ENCODE results near the gene CCBE1.
"Not testable (repeated sequence)": the region's sequence is repeated elsewhere in the genome, so short reads cannot be mapped to it uniquely, and the experiment has no call there.

The CCBE1 gene

GRCh38 chr18:59714096-59714495 is 16.9 kb upstream of the CCBE1 start:
- DNase-seq, result not testable (repeated sequence)

- DNase-seq, result no peak
Observed at GRCh38 chr18:59712311-59712710, 15.1 kb upstream of the CCBE1 start.

GRCh38 chr18:59708988-59709387 is 11.8 kb upstream of the CCBE1 start:
- DNase-seq, result no peak

GRCh38 chr18:59707306-59707705 is 10.1 kb upstream of the CCBE1 start:
- no peak for DNase-seq

GRCh38 chr18:59706499-59706898 is 9.3 kb upstream of the CCBE1 start:
- DNase-seq, result no peak

GRCh38 chr18:59705145-59705544 is 7.9 kb upstream of the CCBE1 start:
- DNase-seq, result no peak

DNA sequence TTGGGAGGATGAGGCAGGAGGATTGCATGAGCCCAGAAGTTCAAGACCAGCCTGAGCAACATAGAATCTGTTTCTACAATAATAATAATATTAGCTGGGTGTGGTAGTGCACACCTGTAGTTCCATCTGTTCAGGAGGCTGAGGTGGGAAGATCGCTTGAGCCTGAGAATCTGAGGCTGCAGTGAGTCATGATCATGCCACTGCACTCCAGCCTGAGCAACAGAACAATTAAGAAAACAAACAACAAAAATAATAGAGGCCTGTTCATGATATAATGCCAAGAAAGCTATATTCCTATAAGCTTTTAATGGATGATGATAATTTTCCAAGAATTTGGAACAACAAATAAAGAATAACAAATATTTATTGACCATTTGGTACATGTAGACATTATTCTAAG is 6.9 kb upstream of the CCBE1 start:
- no peak for DNase-seq

DNA sequence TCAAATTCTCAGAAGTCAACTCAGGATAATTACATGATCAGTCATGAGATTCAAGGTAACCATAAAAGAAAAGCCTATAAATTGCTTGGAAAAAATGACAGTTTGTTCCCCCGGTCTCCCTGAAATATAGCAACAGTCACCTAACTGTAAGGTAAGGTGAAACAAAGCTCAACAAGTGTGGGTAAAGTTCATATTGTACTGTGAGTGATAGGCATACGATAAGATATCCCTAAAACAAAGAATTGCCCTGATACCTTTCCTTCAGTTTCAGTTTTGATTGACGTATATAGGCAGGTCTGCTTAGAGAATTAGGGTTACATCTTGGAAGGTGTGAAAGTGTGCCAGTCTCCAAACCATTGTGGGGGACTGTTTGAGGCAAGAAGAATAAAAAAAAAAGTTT is 4.0 kb upstream of the CCBE1 start:
- no peak for DNase-seq

- no peak for DNase-seq
Observed at GRCh38 chr18:59700535-59700967, 3.3 kb upstream of the CCBE1 start.

GRCh38 chr18:59699750-59700534 is 2.7 kb upstream of the CCBE1 start:
- DNase-seq, result no peak

- no peak for DNase-seq
Observed at GRCh38 chr18:59699061-59699460, 1.8 kb upstream of the CCBE1 start.

DNA sequence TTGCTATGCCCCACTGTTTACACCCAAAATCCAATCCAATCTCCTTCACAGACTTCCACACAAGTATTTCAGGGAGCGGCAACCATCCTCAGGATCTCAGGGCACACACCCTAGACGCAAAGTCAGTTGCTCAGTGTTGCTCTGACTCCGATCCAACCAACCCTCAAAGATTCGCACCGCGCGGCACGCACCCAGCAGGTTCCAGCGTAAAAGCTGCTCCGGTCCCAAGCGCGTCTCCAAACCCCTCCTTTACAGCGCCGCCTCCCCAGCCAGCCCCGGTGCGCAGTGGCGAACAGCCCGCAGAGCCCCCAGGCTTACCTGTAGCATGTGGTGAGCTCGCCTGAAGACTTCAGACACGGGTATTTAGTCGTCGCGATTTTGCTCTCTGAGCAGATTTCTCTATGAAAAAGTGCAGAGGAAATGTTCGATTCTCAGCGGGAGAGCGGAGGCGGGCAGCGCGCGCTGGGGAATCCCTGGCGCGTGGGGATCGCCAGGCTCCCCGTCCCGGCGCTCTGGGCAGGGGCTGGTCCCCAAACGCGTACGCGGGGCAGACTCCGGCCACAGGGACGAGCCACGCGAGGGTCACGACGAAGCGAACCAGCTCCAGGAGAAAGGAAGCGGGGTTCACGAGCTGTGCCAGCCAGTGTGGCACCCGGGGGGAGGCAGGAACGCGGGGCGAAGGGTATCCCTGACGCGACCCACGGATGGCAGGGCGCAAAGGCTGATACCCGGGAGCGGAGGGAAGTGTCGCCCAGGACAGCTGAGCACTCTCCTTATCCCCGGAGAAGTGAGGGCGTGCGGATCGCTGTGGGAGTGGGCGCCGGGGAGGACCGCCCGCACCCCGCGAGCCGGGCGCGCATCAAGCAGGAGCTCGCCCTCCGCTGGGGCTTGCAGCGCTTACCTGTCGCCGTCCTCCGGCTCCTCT is 650 bp downstream of the CCBE1 start:
- DNase-seq, result no peak

DNA sequence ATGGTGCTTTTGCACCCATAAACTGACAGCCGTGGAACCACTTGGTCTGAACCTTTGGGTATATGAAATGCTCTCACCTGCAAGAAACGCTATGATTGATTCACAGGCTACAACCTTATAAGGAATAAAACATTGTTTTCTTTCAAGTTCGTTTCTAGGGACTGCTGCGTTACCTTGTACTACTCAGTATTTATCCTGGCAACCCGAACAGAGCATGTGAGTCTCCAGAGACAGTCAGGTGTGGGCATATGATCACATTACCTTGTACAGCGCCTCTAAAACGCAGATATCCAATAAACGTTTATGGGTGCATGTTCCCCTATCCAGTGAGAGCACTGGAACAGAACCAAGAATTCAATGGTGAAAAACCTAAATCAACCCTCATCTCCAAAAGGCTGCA is 1.7 kb downstream of the CCBE1 start:
- no peak for DNase-seq

GRCh38 chr18:59694824-59695223 is 2.4 kb downstream of the CCBE1 start:
- no peak for DNase-seq

DNA sequence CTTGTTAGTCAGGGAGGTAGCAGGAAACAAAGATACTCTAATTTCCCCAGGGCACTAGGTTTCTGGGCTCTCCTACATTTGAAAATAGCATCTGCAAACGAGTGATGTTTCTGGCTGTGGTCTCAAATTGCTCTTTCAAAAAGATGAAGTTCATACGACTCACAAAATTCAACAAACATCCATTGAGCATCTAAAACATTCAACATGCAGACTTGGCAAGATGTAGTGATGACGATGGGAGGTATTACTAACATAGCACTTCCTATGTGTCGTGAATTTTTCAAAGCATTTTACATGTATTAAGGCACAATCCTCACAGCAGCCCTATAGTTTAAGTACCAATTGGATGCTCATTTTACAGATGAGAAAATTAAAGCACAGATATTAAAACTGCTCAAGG is 5.2 kb downstream of the CCBE1 start:
- DNase-seq, result no peak

DNA sequence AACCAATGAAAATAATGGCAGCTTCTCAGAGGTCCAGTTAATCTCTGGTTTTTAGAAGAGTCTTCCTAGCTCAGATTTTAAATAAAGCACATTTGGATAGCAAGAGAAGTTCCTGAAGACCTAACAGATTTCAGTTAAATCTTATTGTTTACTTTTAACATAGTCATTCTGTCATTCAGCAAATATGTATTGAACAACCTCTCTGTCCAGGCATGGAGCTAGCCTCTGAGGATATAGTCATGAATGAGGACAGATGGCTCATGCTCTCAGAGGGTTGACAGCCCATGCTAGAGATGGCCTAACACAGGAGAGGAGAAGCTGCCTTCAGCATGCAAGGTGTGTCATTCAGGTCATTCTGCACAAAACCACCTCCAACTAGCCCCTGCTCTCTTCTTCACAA is 6.2 kb downstream of the CCBE1 start:
- DNase-seq, result no peak

GRCh38 chr18:59690186-59690982 is 6.8 kb downstream of the CCBE1 start:
- DNase-seq, result no peak

GRCh38 chr18:59689756-59690155 is 7.5 kb downstream of the CCBE1 start:
- no peak for DNase-seq

GRCh38 chr18:59686260-59686659 is 11.0 kb downstream of the CCBE1 start:
- no peak for DNase-seq

DNA sequence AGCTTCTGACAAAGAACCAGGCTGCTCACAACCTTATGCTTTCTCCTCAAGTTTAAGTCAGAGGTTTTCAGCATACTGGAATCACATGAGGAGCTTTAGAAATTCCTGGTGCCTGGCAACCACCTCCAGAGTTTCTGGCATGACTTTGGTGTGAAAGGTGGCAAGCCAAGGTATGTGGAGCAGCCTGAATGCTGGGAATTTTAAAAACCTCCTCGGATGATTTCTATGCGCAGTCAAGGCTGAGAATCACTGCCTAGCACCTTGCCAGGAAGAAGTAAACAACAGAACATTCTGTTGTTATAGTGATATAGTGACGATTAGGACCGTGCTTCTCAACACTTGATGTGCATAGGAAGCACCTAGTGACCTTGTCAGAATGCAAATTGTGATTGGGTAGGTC is 11.7 kb downstream of the CCBE1 start:
- DNase-seq, result no peak

DNA sequence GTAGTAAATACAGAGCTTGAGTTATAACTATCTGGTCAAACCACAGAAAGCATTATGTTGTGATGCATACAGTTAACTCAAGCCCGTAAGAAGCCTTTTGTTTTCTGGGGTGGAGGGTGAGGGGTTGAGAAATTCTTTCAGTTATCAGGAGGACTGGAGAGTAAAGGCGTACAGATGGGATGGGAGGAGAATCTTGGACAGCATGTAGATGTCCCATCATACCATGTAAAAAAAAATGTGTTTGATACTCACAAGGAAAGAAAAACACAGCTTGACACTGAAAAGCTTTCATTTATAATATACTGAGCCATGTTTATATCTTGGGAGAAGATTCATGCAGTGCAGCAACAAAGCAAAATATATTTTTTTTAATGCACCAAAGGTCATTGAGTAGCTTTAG is 12.4 kb downstream of the CCBE1 start:
- no peak for DNase-seq

DNA sequence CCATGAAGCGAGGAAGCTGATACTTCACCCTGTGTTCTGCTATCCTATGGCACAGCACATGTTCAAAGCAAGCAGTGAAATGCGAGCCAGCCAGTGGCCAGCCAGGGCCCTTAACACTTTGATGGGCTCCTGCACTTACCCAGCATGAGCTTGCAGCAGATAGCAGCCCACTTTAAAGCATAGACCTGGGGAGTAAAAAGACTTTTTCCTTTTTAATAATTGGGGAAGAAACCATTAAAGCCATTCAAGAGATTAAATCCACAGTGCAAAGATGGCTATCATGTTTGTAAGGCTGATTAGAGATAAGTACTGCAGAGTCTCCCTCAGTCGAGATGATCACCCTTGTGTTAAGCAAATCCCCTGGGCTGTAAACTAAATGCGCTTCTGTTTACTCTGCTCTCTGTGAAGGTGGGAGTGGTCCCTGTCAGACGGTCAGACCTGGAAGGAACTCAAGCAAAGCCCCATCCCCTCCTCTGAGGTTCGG is 15.7 kb downstream of the CCBE1 start:
- no peak for DNase-seq

DNA sequence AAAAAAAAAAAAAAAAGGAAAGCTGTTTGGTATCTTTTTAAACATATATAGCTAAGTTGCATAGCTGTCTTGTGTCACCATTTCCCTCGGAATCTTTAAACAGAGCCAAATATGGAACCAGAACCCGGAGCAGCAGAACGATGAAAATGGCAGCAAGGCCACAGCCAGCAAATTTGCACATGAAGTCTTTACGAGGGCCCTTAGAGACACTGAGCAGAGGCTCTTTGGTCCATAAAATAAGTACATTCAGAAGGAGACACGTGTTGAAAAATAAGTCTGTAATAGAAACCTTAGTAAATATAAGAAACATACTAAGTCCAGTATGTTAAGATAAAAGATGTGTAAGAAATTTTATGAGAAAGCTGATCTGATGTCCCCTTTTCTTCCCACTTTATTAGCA is 16.2 kb downstream of the CCBE1 start:
- DNase-seq, result no peak
